ENCODE results near the gene PRMT6.
"Not testable (repeated sequence)": the region's sequence is repeated elsewhere in the genome, so short reads cannot be mapped to it uniquely, and the experiment has no call there.

PRMT6 gene

DNA sequence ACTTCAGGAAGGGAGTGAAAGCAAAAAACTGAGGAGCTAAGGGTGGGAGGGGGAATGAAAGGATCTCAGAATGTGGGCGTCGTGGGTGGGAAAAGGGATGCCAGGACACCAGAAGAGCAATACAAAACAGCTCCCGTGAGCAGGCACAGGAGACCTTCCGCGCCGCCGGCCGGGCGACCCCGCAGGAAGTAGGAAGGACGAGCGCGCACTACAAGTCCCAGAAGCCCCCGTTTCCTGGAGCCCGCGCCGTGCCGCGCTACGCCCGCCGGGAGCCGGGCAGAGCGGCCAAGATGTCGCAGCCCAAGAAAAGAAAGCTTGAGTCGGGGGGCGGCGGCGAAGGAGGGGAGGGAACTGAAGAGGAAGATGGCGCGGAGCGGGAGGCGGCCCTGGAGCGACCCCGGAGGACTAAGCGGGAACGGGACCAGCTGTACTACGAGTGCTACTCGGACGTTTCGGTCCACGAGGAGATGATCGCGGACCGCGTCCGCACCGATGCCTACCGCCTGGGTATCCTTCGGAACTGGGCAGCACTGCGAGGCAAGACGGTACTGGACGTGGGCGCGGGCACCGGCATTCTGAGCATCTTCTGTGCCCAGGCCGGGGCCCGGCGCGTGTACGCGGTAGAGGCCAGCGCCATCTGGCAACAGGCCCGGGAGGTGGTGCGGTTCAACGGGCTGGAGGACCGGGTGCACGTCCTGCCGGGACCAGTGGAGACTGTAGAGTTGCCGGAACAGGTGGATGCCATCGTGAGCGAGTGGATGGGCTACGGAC, at the start of gene PRMT6:
Gene PRMT6 (plus strand): TSS at position 249 of the 771 bp plus-strand sequence. CDS start 42 bp downstream, at position 291.
- DNase-seq, result peak; percentile 57

DNA sequence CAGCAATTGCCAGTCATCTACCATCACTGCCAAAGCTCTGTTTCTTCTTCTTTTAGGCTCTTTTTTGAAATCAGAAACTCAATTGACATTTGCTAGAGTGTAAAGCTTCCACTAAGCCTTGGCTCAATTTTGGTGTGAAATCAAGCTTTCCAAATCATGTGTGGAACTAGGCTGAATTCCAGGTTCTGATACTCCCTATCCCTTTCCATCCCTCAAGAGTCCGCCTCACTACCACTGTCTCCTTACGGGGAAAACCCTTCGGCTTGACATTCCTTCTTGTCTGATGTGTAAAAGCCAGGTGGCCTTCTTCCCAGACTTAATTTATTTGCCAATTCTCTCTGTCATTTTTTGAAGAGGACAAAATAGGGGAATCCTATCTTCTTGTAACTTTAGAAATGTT, 47.2 kb upstream of the PRMT6 start:
- no peak for DNase-seq

DNA sequence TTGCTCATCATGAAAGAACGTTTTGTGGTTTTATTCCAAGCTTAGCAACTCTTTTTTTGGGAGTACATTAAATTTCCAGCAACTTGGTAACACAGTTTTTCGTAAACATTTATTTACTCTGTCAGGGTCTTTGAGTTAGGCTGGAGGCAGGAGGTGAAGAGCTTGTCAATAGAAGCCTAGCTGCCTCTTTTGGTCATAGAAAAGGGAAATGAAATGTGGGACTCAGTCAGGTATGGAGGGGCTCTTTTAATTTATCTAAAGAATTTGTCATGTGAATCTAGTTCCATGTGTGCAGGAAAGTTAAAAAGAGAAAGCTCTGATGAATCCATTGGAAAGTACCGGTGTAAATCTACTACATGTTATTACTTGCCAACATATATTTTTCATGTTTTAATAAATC, 45.9 kb upstream of the PRMT6 start:
- DNase-seq, result no peak

DNA sequence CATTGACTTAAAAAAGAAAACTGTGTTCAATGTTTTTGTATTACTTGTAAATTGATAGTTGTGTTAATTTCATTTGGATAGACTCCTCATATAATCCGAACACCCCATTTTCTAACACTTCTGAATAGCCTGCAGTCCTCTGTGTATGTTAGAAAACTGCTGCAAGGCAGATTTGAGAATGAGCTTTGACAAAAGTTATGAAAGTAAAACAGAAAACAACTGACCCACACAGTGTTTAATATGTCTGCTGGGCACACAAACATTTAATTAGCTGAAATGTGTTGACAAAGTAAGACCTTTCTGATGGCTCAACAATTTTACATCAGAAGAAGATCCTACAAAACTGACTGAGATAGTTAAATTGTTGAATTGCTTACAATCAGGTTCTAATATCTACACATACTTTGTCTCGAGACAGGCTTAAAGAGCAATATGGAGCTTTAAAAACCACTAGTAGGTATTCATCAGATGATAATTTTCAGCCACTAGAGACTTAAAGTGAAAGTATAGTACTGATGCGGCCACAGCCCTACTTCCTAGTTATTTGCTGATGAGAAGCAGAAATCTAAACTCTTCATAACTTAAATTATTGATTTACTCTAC, 40.0 kb upstream of the PRMT6 start:
- DNase-seq, result no peak

DNA sequence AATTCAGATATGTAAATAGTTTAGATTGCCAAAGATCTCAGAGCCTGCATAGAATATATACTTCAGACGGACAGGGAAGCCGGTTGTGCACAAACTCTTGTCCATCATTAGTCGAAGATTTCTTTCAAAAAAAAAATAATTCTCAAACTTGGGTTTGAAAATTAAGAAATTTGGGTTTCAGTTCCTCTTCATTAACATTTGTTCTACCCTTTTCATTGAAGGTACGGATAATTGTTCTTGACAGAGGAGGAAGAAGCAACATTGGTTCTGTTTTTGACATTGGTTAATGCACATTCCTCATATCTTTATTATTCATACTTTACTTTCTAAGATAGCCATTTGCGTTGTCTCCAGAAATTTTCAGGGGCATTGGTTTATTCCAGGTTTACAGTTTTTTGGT, 38.0 kb upstream of the PRMT6 start:
- no peak for DNase-seq

DNA sequence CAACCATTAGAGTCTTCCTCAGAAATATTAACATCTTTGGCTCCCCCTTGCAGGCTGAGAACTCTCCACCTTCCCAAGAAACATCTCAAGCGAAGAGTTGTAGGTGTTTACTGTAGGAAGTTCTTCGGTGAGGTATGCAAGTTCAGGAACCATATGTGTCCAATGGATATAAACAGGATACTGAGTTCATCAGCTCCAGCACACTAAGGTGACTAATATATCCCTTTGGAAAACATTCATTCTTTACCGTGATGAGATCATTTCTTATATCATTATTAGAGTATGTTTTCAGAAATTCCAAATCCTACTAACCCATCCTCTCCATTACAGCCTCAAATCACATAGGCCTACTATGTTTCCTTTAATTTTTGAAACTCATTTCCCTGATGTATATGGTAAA, 37.3 kb upstream of the PRMT6 start:
- no peak for DNase-seq

DNA sequence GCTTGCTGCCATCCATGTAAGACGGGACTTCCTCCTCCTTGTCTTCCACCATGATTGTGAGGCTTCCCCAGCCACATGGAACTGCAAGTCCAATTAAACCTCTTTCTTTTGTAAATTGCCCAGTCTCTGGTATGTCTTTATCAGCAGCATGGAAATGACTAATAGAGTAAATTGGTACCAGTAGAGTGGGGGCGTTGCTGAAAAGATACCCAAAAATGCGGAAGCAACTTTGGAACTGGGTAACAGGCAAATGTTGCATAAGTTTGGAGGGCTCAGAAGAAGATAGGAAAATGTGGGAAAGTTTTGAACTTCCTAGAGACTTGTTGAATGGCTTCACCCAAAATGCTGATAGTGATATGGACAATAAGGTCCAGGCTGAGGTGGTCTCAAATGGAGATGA, 17.6 kb upstream of the PRMT6 start:
- DNase-seq, result not testable (repeated sequence)

DNA sequence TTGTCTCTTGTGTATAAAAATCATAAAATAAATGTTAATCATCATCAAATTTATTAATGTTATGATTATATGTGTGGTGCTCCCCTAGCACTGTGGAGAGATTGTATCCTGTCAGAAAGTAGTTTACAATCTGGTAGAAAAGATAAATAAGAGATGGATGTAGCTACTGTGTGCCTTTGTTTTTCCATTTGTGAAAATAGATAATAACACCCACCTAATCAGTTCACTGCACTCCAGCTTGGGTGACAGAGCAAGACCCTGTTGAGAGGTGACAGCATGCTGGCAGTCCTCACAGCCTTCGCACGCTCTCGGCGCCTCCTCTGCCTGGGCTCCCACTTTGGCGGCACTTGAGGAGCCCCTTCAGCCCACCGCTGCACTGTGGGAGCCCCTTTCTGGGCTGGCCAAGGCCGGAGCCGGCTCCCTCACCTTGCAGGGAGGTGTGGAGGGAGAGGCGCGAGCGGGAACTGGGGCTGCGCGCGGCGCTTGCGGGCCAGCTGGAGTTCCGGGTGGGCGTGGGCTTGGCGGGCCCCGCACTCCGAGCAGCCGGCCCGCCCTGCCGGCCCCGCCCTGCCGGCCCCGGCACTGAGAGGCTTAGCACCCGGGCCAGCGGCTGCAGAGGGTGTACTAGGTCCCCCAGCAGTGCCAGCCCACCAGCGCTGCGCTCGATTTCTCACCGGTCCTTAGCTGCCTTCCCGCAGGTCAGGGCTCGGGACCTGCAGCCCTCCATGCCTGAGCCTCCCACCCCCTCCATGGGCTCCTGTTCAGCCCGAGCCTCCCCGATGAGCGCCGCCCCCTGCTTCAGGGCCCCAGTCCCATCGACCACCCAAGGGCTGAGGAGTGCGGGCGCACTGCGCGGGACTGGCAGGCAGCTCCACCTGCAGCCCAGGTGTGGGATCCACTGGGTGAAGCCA, 11.9 kb upstream of the PRMT6 start:
- DNase-seq, result not testable (repeated sequence)

DNA sequence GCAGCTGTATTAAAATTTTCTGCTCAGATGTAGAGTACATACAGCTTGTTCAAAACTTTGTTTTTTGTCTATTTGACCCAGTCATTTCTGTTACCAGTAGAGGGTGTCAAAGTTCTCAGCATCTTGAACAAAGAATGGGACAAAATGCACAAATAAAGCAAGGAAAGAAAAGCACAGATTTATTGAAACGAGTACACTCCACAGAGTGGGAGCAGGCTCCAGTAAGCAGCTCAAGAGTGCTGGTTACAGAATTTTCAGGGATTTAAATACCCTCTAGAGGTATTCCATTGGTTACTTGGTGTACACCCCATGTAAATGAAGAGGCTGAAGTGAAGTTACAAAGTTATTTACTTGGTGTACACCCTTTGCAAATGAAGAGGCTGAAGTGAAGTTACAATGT, 8.9 kb upstream of the PRMT6 start:
- no peak for DNase-seq

DNA sequence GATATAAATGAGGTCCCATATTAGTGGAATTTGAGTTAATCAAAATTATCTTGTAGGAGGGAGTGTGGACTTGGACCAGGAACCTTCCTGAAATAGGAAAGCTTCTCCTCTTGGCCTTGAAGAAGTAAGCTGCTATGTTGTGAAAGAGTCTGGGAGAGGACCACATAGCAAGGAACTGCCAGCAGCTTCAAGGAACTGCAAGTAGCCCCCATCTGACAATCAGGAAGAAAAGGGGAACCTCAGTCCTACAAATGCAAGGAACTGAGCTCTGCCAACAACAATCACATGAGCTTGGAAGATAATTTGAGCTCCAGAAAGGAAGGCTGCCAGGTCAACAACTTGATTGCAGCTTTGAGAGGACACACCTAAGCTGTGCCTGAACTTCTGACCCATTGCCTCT, 8.2 kb upstream of the PRMT6 start:
- no peak for DNase-seq

DNA sequence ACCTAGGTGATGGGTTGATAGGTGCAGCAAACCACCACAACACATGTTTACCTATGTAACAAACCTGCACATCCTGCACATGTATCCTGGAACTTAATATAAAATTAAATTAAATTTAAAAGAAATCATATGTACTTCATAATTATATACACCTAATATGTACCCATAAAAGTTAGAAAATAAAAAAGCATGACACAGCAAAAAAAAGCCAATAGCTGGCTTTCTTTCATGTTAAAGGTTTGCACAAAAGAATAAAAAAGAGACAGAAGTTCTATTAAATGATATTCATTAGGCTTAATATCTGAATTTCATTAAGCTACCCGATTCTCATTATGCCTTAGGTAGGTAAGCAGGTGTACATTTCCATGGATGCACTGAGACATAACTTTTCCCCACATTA, 5.2 kb upstream of the PRMT6 start:
- no peak for DNase-seq

DNA sequence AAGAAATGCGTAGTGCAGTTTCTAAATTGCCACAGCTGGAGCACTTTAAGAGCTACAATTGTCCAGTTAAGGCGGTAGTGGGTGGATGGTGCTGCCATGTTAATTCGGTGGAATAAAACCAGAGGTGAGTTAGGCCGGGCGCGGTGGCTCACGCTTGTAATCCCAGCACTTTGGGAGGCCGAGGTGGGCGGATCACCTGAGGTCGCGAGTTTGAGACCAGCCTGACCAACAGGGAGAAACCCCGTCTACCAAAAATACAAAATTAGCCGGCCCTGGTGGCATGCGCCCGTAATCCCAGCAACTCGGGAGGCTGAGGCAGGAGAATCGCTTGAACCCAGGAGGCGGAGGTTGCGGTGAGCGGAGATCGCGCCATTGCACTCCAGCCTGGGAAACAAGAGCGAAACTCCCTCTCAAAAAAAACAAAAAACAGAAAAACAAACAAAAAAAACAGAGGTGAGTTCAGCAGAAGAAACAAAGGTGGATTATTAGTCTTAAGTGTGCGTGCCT, 502 bp upstream of the PRMT6 start:
- DNase-seq, result not testable (repeated sequence)

DNA sequence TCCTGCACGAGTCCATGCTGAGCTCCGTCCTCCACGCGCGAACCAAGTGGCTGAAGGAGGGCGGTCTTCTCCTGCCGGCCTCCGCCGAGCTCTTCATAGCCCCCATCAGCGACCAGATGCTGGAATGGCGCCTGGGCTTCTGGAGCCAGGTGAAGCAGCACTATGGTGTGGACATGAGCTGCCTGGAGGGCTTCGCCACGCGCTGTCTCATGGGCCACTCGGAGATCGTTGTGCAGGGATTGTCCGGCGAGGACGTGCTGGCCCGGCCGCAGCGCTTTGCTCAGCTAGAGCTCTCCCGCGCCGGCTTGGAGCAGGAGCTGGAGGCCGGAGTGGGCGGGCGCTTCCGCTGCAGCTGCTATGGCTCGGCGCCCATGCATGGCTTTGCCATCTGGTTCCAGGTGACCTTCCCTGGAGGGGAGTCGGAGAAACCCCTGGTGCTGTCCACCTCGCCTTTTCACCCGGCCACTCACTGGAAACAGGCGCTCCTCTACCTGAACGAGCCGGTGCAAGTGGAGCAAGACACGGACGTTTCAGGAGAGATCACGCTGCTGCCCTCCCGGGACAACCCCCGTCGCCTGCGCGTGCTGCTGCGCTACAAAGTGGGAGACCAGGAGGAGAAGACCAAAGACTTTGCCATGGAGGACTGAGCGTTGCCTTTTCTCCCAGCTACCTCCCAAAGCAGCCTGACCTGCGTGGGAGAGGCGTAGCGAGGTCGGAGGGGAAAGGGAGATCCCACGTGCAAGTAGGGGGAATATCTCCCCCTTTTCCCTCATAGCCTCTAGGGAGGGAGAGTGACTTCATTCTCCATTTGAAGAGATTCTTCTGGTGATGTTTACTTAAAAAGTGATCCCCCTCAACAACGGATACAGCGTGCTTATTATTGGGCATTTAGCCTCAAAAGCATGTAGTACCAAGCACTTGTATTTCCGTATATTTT, 991 bp downstream of the PRMT6 start:
- DNase-seq, result peak; percentile 37

DNA sequence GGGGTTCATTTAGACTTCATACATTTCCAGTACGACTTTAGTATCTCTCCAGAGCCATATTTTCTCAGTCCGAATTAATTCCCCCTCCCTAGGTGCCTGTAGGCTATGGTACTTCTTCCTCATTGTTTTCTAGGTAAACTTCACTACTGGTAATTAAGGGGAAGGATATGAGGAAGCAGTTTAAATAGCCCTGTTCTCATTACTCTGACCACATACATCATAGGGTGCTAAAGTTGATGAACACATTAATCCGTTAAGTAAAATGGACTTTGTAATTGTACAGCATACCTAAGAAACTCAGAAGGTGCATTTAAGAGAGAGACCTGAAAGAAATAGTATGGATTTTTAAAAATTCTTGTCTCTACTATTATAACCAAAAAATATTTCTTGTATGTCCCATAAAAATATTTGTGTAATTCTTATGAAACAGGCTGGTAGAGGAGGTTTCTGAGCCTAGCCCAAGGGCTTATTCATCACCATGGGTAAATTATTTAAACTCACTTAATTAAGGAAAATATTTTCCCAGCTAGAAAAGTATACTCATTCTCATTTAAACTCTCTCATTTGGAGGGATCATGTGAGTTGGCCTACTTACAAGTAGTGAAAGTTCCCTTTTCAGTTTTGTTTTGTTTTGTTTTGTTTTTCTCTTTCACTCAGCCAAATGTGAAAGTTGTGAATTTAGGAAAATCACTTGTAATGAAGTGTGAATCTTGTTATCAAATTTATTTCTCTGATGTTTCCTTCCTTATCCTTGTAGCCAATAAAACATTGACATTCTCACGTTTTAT, 2.0 kb downstream of the PRMT6 start:
- no peak for DNase-seq

DNA sequence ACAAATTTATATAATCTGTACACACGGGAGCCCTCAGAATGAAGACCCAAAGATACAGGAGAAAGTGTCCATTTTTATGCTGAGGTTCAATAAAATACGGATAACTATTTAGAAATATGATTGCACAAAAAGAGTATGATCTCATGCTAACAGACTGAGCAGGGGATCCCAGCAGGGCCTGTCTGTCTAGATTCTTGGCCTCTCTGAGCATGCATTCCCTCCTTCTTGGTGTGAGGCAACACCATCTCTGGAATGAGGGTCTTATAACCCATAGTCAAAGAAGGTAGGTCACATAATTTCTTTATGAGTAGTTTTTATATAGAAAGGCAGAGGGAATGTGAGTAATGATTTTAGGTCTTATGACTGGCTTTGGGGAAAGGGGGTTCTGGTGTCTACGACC, 5.4 kb downstream of the PRMT6 start:
- no peak for DNase-seq

DNA sequence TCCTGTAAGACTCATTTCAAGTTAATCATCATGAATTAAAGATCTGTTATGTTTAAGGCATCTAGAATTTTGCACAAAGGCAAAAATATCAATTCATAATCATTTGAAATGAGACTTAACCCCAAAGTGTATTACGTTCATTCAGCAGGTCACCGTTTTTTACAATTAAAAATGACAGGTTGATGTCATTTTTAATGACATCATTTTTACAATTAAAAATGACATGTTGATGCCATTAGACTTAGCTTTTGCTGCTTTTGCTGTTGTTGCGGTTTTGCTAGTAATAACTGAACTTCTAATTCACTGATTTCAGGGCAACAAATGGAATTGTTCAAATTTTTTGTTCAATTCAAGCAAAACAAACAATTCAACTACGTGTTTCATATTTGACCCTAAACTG, 17.0 kb downstream of the PRMT6 start:
- no peak for DNase-seq

DNA sequence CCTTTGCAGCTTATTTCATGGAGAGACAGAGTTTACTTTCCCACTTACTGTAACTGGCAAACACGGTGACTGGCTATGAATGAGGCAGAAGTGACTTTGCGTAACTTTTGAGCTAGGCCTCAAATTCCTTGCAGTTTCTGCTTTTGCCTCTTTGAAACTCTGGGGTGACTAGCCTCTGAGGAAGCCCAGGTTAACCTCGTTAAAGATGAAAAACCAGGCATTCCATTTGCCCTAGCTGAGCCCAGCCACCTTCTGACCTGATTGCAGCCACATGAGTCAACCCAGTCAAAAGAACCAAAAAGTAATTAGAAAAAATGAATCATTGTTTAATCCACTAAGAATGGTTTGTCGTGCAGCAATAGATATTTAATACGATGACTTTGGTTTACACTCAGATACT, 20.4 kb downstream of the PRMT6 start:
- DNase-seq, result no peak

DNA sequence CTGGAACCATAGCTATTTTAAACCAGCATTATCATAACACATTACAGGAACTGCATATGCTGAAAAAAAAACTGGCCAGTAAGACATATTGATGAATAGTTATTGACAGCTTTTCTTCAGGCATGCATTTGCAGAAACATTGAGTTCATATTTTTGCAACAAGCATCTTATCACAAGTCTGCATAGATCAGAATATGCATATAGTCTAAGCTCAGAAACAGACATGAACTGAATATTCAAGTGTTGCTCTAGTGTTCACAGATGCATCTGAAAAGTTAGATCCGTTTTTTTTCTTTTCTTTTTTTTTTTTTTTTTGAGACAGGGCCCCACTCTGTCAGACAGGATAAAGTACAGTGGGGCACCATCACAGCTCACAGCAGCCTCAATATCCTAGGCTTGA, 22.8 kb downstream of the PRMT6 start:
- DNase-seq, result no peak

DNA sequence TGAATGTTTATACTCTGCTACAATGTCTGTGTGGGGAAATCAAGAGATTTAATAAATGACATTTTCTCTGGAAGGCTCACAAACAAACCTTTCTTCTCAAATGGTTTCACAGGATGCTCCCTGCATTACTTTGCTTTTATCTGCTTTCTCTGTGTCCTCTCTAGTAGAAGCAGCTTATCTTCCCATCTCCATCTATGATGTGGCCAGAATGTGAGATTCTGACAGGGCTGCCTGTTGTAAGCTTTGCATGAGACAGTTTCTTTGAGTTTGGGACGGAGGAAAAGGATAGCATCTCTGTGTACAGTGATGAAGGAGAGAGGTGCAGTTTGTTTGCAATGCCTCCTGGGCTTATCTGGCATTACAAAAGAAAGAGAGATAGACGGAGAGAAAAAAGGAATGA, 24.6 kb downstream of the PRMT6 start:
- no peak for DNase-seq

DNA sequence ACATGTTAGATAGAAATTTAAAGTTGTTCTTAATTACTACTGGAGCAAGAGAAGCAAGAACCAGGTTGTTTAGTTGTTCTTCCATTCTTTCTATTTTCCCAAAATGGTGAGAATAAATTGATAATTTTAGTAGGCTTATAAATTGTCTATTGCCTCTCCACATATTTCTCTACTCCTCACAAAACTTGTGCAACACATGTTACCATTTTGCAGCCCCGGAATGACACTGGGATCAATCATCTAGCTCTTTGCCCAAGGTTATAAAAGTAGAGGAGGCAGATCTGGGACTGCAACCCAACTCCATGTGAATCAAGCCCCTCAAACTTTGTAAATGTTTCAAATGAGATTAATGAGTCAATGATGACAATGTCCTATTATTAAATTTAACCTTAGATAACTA, 34.9 kb downstream of the PRMT6 start:
- DNase-seq, result no peak

DNA sequence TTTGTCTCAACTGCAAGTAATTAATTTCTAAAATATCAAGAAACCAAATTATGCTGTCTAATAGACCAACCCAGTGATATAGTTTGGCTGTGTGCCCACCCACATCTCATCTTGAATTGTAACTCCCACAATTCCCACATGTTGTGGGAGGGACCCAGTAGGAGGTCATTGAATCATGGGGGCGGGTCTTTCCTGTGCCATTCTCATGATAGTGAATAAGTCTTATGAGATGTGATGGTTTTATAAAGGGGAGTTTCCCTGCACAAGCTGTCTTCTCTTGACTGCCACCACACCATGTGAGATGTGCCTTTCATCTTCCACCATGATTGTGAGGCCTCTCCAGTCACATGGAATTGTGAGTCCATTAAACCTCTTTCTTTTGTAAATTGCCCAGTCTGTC, 36.9 kb downstream of the PRMT6 start:
- DNase-seq, result not testable (repeated sequence)

DNA sequence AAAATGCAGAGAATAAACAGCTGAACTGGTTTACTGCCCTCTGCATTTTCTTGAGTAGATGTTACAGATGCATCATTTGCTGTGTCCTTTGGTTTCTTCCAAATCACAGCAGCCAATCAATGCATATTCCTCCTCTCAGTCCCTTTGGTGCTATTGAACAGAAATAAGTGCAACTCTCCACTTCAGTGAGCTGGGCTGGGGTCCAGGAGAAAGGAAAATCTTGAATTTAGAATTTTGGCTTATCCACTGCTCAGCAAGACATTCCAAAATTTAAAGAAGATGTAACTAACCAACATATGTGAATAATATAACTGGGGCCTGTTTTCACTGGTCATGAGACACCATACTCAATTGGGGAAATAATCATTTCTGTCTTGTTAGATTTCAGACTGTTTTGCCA, 39.2 kb downstream of the PRMT6 start:
- DNase-seq, result no peak
